A673 (cell line): Measurements from ENCODE around the gene NUP93.

Source experiments
- CTCF ChIP-seq: fragments of 300-800, 200-600 bp; sonication (generic); conservative IDR thresholded peaks from 2 replicates; pipeline ENCODE4 v1.5.1; 2017; ENCODE audit warnings: low read depth, mild to moderate bottlenecking, antibody characterized with exemption, low read length, moderate library complexity, mixed read lengths
- EZH2 ChIP-seq: fragments of 200-600 bp; sonication (generic); IDR thresholded peaks from 2 replicates; pipeline ENCODE4 v1.6.1; 2017; ENCODE audit warnings: borderline replicate concordance, low read depth, mild to moderate bottlenecking, mixed read lengths, antibody characterized with exemption, low read length; ENCODE audit not compliant: poor library complexity, severe bottlenecking

DNA sequence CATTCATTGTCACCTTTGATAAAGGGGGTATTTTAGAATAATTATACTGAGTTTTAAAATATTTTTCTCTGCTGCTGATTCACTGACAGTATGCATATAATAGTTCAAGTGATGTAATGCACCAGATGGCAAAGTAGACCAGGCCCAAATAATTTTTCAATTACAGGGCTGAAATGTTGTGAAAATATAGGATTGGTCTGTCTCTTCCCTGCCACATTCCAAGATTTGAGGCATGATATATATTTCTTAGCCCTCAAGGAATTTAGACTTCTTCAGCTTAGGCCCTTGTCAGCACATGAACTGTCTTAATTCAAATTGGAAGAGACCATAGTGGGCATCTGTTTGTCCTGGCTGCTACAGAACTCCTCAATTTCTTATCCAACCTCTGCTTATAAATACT, 95.9 kb downstream of the NUP93 start:
- no peak for TF ChIP-seq EZH2
- no peak for TF ChIP-seq CTCF
